HG02943 (cell line): ENCODE measurements around the gene CMTM7.
A peak's percentile ranks its signal among the peaks of the same experiment; 100 is the strongest.
"Not testable (repeated sequence)": the region's sequence is repeated elsewhere in the genome, so short reads cannot be mapped to it uniquely, and the experiment has no call there.

Experiments used
- ATAC-seq: cut with Tn5 transposase; IDR thresholded peaks from one replicate; pipeline ENCODE4 v1.9.1; 2021; ENCODE audit warnings: mild to moderate bottlenecking, low read depth, moderate library complexity; ENCODE audit not compliant: unreplicated experiment

The CMTM7 gene

DNA sequence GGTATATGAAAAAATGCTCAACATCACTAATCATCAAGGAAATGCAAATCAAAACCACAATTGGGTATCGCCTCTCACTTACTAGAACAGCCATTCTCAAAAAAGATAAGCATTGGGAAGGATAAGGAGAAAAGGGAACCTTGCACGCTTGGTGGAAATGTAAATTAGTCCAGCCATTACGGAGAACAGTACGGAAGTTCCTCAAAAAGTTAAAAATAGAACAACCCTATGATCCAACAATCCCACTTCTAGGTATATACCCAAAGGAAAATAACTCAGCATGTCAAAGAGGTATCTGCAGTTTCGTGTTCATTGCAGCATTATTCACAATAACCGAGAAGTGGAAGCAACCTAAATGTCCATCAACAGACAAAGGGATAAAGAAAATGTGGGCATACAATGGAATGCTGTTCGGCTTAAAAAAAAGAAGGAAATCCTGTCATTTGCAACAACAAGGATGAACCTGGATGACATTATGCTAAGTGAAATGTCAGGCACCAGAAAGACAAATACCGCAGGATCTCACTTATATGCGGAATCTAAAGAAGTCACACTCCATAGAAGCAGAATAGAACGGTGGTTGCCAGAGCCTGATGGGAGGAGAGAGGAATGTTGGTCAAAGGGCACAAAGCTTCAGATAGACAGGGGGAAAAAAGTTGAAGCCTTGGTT is 11.7 kb upstream of the CMTM7 start:
- no peak for ATAC-seq

DNA sequence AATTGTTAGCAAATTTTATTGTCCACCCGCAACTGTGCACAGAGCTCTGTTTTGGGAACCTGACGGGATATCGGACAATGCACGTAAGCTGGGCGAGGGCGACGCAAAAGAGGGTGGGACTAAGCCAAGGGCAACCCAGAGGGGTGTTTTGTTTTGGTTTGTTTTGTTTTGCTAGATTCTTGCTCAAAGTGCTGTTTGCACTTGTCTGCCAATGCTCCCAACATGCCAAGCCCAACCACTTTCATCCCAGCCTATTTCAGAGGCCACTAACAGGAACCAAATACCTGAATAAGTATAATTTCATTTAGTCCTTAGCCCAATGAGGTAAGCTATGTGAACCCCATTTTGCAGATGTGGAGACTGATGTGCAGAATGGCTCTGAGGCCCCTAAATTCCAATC is 9.7 kb upstream of the CMTM7 start:
- ATAC-seq, result no peak

DNA sequence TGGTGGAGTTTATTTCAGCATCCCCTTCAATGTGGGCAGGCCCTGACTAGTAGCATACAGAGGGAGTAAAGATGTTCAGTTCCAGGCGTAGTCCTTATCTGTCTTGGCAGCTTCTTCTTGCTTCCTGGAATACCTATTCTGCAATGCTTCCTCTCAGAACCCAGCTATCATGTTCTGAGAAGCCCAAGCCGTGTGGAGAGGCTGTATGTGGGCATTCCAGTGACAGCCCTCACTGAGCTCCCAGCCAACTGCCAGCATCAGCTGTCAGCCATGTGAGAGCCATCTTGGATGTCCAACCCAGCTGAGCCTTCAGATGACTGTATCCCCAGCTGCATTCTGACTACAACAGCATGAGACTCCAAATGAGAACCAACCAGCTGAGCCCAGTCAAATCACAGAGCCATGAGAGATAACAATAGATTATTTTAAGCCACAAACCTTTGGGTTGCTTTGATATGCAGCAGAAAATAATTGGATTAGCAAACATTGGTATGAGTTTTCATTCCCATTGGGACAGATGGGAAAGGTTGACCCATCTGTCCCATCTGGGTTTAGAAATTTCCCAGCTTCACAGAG is 8.4 kb upstream of the CMTM7 start:
- ATAC-seq, result no peak

DNA sequence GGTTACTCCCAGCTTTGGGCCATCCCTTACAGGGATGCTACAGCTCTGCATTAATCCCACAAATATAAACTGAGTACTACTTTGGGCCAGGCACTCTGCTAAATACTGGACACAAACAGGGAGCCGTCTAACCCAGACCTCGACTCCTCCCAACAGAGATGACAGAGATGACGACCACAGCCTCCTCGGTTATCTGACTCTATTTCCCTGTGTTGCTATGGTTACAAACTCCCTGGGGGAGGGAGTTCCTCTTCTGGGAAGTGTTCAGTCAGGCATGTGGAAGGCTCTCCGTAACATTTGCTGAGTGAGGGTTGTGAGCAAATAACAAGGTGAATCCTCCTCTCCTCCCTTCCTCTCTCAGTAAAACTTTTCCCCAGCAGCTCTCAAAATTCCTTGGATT is 6.7 kb upstream of the CMTM7 start:
- no peak for ATAC-seq

DNA sequence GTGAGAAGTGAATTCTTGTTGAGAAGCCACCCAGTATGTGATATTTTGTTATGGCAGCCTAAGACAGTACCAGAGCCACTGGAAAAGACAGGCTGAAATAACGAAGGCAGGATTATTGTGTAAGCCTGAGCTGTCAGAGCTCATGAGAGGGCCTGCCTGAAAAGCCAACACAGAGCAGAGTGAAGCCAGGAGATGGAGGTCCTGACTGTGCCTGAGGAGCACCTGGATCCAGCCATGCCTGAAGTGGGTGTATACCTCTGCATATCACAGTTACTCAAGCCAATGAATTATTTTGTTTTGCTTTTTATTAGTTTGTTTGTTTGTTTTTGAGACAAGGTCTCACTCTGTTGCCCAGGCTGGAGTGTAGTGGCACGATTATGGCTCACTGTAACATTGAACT is 4.1 kb upstream of the CMTM7 start:
- no peak for ATAC-seq

DNA sequence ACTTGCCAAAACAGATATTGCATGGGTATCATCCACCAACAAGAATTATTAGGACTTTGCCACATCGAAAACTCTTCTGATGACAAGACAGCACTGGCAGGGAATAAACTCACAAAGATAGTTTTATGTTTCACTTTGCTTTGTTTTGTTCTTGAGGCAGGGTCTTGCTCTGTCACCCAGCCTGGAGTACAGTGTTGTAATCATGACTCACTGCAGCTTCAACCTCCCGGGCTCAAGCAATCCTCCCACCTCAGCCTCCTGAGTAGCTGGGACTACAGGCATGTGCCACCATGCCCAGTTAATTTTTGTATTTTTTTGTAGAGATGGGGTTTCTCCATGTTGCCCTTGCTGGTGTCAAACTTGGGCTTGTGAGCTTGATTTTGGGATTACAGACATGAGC is 2.1 kb upstream of the CMTM7 start:
- ATAC-seq, result not testable (repeated sequence)

DNA sequence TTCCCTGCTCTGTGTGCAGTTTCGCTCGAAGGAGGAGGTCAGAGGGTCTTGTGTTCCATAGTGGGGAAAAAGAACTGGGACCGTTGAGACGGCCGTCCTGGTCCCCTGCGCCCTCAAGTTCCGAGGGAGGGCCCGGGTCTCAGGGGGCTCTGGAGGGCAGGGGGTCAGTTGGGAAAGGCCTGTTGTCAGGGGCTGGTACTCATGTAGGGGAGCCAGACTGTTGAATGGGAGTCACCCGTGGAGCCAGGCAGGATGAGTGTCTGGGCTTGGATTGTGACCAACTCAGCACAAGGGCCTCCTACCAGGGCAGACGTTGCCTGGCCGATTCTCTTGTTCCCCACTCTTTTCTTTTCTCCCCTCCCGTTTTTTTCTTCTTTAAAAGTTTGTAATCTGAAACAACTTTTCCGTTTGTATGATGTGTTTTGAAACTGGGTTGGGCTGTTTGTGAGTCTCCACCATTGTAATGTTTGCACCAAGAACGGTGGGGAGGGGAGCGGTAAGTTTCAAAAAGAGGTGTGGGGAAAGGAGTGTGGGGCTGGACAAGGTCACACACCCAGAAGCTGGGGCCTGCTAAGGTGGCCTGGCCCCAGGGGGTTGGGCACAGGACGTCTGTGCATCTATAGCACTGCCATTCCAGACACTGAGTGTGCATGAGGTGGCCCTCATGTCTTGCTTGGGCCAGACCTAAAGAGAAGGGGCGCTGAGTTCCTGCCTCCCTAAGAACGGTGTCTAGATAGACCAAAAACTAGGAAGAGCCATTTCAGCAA is 1.1 kb downstream of the CMTM7 start:
- no peak for ATAC-seq

DNA sequence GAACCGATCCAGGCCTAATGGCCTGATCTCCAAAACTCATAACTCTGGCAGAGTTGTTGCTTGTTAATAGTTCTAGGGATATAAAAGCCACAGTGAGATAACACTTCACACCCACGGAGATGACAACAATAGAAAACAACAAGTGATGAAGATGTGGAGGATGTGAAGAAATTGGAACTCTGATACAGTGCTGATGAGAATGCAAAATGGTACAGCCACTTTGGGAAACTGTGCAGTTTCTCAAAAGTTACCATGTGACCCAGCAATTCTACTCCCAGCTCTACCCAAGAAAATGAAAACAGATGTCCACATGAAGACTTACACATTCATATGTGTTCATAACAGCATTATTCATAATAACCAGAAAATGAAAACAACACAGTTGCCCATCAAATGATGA is 3.8 kb downstream of the CMTM7 start:
- no peak for ATAC-seq

DNA sequence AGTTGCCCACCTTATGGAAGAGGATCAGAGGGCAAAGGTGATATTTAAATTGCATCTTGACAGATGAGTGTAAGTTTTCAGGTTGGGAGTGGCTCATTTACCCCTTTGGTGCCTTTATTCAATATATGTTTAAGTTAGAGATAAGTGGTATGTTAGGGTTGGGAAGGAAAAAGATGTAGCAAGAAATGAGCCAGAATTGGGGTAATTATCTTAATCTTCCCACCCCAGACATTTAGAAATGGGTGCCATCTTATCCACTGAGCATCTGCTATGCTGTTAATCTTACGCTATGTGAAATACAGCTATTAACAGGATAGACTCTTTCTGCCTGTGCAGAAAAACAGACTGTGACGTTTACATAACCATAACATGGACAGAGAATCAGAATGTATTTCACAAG is 6.3 kb downstream of the CMTM7 start:
- ATAC-seq, result no peak

DNA sequence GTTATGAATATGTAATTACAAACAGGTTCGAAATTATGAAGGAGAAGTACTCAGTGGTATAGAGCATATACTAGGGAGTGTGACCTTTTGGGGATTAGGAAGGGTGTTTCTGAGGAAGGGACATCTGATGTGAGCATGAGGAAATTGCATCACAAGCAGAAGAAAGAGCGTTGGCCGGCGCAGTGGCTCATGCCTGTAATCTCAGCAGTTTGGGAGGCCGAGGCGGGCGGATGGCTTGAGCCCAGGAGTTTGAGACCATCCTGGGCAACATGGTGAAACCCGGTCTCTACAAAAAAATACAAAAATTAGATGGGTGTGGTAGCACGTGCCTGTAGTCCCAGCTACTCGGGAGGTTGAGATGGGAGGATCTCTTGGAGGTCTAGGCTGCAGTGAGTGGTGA is 6.9 kb downstream of the CMTM7 start:
- ATAC-seq, result no peak

DNA sequence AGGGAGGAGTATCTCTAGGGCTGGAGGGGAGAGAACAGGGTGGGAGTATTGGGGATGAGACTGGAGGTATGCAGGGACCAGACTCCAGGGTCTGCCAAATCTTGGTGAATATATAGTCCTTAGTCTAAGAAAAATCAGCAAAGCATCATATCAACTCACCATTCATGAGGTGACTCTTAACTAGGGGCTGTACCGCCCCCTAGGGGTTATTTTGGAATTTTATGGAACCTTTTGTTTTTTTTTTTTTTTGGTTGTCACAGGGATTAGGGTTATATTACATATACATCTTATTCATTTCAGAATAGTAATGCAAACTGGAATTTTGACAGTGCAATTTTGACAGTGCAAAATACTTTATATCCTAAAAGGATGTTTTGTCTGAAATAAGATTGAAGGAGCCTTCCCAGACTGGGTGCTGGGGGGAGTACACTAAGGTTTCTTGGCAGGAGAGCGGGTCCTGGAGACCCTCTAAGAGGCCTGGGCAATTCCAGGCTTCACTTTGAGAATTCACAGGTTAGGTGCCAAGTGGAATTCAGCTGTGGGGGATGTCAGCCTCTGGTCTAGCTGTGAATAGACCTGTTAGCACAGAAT is 7.5 kb downstream of the CMTM7 start:
- no peak for ATAC-seq

DNA sequence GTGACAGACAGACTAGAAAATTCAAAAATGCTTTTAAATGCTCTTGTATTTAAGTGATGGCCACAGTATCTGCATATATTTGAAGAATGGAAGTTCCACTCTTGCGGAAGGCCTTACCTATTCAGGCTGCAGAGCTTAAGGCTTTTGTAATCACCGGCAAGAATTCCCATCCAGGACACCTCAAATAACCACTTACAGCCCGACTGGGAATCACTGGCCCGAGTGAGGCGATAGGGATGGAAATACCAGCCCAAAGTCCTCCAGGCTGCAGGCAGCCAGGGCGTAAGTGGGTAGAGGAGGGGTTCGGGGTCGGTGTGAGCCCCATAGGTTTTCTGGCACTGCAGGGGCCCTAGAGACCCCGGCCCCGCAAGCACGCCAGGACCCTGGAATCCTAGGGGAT is 9.5 kb downstream of the CMTM7 start:
- peak; percentile 11 for ATAC-seq

DNA sequence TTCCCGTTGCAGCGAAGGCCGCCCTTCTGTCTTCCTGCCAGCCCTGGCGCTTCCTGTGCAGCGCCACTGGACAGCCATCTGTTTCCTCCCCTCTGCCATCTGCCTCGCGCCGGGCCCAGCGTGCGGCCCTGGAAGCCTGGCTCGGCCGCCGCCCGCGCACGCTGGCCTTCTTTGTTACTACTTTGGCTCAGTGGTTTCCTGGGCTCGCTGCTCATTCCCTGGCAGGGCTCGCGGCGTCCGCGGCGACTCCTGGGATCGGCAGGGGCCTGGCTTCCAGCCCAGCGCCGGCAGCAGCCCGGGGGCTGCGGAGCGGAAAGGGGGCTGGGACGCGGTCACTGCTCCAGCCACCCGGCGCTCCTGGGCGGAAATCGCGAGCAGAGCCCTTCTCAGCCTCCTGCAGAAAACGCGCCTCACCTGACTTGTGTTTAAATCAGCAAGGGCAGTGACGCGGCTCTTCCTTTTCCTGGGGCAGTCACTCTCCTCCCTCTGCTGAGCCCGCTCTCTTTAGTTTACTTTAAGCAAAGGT is 10.0 kb downstream of the CMTM7 start:
- peak; percentile 66 for ATAC-seq

DNA sequence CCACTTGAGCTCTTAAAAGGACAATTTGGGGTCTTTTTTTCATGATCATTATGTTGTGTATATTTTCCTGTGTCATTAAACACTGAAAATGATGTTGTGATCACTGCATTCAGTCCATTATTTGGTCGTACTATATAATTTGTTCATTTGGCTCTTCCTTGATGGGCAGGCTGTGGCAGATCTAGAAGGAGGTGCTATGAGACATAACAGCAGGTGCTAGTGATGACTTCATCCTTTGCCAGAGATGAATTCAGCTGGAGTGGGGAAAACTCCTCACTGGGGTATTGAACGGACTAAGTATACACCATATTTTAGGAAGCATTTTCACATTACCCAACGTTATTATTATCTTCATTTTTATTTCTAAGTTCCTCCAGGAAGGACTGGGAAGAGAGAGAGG is 12.0 kb downstream of the CMTM7 start:
- no peak for ATAC-seq

DNA sequence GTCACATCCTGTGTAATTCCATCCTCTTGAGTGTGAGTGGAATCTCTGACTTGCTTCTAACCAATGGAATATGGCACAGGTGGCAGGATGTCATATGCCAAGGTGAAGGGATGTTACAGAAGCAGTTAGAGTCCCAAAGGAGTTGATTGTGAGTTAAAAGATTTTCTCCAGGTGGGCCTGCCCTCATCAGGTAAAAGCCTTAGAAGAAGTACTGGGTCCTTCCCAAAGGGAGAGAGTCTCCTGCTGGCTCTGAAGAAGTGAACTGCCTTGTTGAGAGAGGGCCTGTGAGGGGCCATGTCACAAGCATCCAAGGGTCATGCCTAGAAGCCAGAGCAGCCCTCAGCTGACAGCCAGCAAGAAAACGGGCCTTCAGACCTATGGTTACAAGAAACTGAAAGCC is 13.1 kb downstream of the CMTM7 start:
- no peak for ATAC-seq

DNA sequence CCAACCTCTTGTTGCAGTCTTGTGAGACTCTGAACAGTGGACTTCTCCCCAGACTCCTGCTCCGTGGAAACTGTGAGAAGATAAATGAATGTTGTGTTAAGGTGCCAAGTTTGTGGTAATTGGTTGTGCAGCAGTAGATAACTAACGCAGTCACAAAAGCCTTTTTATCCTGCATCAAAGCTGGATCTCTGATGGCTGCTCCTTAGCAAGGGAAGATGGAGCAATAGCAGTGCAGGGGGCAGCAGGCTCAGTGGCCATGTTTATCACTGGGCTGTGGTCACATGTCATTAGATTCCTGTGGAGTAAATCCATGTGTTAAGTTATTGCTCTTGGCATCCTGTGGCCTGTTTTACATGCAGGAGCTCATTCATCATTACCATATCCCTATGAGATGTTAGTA is 13.5 kb downstream of the CMTM7 start:
- ATAC-seq, result no peak

DNA sequence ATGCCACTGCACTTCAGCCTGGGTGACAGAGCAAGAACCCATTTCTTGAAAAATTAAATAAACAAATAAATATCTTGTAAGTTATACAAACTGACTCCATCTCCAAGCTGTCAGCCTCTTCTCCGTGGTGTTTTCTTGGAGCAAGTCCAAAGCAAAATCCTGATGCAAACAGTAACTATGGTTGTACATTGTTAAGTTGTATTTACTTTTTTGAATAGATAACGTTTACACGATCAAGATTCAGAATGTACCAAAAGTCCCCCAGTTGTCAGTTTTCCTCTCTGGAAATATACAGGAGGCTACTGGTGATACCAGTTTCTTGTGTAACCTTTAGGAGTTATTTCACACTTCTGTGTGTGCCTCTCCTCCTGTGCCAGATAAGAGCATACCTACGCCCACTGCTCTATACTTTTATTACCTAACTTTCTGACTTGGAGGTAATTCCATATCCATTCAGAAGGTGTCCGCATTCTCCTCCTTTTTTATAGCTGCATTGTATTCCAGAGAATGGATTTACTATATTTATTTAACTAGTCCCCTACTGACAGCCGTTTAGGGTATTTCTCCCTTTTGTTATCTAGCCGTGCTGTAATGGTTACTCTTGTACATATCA is 14.2 kb downstream of the CMTM7 start:
- no peak for ATAC-seq

DNA sequence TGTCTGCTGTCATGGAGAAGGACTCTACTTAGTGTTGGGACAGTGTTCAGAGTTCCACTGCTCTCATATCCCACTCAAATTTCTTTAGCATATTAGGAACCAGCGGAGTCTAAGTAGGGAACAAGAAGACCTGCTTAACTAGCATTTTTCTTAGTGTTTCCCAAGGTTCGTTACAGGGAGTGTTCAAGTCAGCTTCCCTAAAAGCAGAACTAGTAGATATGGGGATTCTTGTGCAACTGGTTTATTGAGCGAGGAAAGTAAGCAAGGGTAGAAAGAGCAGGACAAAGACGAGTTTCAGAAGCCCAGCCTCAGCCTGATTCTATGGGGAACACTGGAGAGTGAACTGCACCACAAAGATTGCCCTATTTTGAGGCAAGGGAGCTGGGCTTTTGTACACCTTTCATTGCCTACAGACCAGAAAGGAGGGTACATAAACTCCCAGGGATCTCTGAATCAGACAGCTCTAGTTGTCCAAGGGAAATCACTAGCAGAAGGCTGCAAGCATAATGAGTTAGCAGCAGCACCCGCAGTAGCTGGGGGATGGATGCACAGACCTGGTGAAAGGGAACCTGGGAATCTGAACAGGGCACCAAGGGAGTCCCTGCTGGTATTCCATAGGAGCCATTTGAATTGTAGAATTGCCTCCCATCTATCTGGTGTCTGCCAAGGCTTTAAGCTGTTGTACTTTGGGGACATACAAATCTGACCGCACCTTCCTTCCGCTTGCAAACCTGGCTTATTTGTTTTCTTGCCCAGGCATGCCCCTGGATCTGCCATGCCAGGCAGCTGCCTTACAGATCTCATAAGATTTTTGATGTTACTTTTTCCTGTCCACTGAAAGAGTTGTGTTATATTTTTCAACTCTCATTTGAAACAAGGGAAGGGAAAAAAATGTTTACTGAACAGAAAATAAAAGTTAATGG is 15.1 kb downstream of the CMTM7 start:
- ATAC-seq, result no peak

DNA sequence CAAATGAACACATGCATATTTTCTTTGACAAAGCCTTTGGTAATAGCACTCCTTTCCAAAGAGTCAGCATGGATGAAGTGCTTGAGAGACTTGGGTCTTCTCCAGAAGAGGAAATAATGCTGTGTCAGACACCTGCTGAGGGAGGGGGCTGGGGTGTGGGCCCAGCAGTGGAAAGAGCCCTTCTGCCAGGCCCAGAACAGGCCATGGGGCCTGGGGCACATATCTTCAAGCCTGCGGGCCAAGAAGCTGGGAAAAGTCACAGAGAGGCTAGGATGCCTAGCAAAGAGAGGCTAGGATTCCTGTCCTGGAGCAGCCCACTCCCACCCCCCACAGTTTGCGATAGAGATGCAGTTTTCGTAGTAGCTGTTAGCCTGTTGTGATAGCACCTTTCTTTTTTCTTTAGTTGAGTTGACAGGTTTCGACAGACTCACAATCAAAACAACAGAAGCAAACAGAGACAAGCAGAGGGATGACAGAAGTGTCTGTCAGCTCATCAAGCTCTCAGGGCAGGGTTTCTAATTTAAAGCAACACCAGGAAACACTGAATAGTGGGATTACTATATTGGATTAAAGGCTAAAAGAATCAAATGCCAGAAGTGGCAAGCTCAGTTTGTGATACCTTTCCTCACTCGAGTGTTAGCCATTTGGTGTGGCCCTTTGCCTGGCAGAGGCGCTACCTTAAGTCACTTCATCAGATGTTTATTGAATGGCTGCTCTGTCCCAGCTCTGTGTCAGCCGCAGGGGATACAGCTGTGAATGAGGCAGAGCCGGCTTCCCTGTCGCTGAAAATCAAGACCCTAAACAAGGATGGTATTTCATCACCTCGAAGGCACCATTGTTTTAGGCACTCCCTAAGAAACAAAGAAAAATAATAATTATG is 19.0 kb downstream of the CMTM7 start:
- ATAC-seq, result no peak
